BE2C (cell line): Measurements from ENCODE around the gene TGFBR3L.

Experiments used
- DNase-seq: peaks from one replicate; pipeline ENCODE4 v3.0.0-alpha.2; 2020
- H3K27me3 ChIP-seq: fragments of 250-450 bp; sonication (Bioruptor Pico); 2 replicates; pipeline ENCODE4 v1.5.1; 2020; ENCODE audit warnings: mild to moderate bottlenecking
- H3K36me3 ChIP-seq: fragments of 250-450 bp; sonication (Bioruptor Pico); 2 replicates; pipeline ENCODE4 v1.5.1; 2020; ENCODE audit warnings: mild to moderate bottlenecking
- H3K4me1 ChIP-seq: fragments of 250-450 bp; sonication (Bioruptor Pico); 2 replicates; pipeline ENCODE4 v1.5.1; 2020
- H3K4me3 ChIP-seq: 2 replicates; pipeline ENCODE4 v1.5.1; 2011; ENCODE audit warnings: low read depth, low read length
- H3K9me3 ChIP-seq: fragments of 250-450 bp; sonication (Bioruptor Pico); 2 replicates; pipeline ENCODE4 v1.5.1; 2020
- CTCF ChIP-seq: IDR thresholded peaks from 2 replicates; pipeline ENCODE4 v1.5.1; 2012; ENCODE audit warnings: mild to moderate bottlenecking, low read depth, low read length

TGFBR3L gene

GRCh38 chr19:7918615-7919421 is 4.2 kb downstream of the TGFBR3L start:
- H3K36me3 ChIP-seq, result no peaks in the 10 kb centered on the region; the same call in 1 of the 2 replicates
- TF ChIP-seq CTCF, result no peak
- no peak overlapping the region for H3K4me3 ChIP-seq
- 0 out of 2 replicates have a peak, but pooled peaks cover 3% of the 10 kb centered on the region for H3K4me1 ChIP-seq
- peaks cover 43% of the 10 kb centered on the region for H3K27me3 ChIP-seq
- no peaks in the 10 kb centered on the region for H3K9me3 ChIP-seq
- DNase-seq, result no peak

GRCh38 chr19:7919610-7920518 is 5.2 kb downstream of the TGFBR3L start, which contains the start of gene SNAPC2:
TSS of gene SNAPC2 (plus strand) at chr19:7920338. CDS start at chr19:7920367, 29 bp downstream.
- peaks cover 40% of the 10 kb centered on the region for H3K27me3 ChIP-seq
- H3K4me1 ChIP-seq, result 0 out of 2 replicates have a peak, but pooled peaks cover 3% of the 10 kb centered on the region

GRCh38 chr19:7920519-7921301 is 6.1 kb downstream of the TGFBR3L start:
- Histone ChIP-seq H3K27me3 (peaks cover 31% of the 10 kb centered on the region), H3K4me1 (0 out of 2 replicates have a peak, but pooled peaks cover 3% of the 10 kb centered on the region), H3K4me3 (peak overlapping the region; percentile 65), H3K36me3 (no peaks in the 10 kb centered on the region; the same call in 1 of the 2 replicates), H3K9me3 (no peaks in the 10 kb centered on the region)
- TF ChIP-seq CTCF, result no peak
- peak; percentile 100 for DNase-seq

More at GRCh38 chr19:7919610-7920518, 5.2 kb downstream of the TGFBR3L start, which contains the start of gene SNAPC2:
- peak; percentile 98 for DNase-seq
- H3K36me3 ChIP-seq, result no peaks in the 10 kb centered on the region; the same call in 1 of the 2 replicates
- H3K9me3 ChIP-seq, result no peaks in the 10 kb centered on the region
- no peak for TF ChIP-seq CTCF
- peak within 1 kb of the TSS; percentile 65 for H3K4me3 ChIP-seq

DNA sequence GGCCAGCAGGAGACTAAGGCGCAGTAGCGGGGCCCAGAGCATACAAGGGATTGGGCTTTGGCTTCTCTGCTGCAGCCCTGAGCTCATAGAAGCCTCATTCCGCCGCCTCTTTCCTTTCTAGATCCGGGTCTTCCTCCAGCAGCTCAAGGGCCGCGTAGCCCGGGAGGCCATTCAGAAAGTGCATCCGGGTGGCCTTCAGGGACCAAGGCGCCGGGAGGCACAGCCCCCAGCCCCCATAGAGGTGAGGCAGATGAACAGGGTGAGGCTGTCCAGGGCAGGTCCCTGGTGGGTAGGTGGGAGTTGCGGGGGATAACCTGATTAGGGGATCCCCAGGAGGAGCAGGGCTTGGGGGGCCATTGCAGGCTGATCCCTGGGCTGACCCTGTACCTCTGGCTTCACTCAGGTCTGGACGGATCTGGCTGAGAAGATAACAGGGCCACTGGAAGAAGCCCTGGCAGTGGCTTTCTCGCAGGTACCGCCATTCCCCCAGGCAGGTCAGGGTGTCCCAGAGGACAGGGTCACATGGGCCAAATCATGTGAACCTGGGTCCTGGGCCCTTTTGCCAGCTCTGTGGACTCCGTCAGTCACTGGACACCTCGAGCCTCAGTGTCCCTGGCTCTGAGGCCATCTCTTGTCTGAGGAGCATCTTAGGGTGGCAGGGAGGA is 6.8 kb downstream of the TGFBR3L start:
- Histone ChIP-seq H3K9me3 (no peaks in the 10 kb centered on the region), H3K36me3 (no peaks in the 10 kb centered on the region; the same call in 1 of the 2 replicates), H3K27me3 (peaks cover 24% of the 10 kb centered on the region), H3K4me3 (peak overlapping the region; percentile 24), H3K4me1 (peaks cover 6% of the 10 kb centered on the region)
- no peak for DNase-seq
- no peak for TF ChIP-seq CTCF
